Measurements from ENCODE around the gene DOK5. TPM values are rescaled to one million over a fixed set of nuclear protein-coding genes. Genes with fewer than 3 reads are reported as not detected.

DOK5 gene
- total RNA-seq, 1 donor from 2014 or later, result 236 TPM

GRCh38 chr20:54680439-54680838 lies 205.0 kb downstream of the DOK5 start:
- DNase-seq (ENCODE audit: low spot score in 2 of 2) (no peak), FAIRE-seq (no peak)

DNA sequence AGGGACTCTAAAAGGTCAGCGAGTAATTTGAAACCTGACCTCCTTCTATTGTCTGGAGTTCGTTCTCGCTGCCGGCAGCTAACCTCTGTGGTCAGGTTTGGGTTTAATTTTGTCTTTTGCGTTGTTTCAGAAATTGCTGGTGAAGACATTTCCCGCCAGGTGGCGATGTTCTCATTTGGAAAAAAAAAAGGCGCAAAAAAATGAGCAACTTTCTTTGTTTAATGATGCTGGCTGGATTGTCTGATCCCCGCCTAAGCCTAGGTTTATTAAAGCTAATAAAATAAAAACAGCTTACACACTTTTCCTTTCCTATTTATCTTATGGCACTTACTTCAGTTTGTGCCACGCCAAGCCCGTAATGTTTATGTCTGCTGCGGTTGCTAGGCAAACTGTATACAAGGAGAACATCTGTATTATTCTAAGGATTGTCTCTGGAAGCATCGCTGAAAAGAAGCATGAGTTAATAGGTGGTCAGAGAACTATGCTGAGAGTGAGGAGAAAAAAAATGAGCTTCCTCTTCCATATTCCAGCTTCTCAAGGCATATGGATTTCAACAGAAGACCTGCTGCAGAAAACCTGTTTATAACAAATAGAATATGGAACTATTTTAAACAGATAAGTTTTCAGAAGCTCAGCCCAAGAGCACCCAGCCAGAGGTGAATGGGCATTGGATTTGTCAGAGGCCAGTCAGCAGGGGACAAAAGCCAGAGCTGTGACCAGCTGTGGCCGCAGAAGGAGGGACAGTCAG lies 205.7 kb downstream of the DOK5 start:
- DNase-seq (ENCODE audit: low spot score in 2 of 2) (peak in 1 of 2 donors; percentile 12), FAIRE-seq (no peak)

GRCh38 chr20:54681869-54682268 lies 206.5 kb downstream of the DOK5 start:
- FAIRE-seq (no peak), DNase-seq (ENCODE audit: low spot score in 2 of 2) (no peak)

GRCh38 chr20:54688476-54688875 lies 213.1 kb downstream of the DOK5 start:
- FAIRE-seq (no peak), DNase-seq (ENCODE audit: low spot score in 2 of 2) (no peak)

DNA sequence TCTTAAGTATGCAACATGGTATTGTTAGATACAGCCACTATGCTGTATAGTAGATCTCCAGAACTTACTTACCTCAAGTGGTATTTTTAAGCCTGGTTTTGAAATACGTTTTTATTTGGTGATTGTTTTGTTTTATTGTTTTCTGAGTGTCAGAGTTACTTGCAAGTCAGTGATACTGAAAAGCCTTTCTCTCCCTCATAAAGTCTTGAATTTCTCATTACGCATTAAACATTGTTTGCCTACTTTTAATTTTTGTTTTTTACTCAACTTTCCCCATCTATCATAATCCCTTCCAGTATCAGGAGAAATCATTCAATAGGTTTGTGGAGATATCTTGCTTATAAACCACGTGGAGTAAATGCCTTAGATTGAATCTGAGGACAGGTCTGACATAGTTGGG lies 214.9 kb downstream of the DOK5 start:
- DNase-seq (ENCODE audit: low spot score in 2 of 2) (no peak), FAIRE-seq (no peak)

- FAIRE-seq (no peak), DNase-seq (ENCODE audit: low spot score in 2 of 2) (no peak)
Measured at GRCh38 chr20:54691327-54691726, 215.9 kb downstream of the DOK5 start.

DNA sequence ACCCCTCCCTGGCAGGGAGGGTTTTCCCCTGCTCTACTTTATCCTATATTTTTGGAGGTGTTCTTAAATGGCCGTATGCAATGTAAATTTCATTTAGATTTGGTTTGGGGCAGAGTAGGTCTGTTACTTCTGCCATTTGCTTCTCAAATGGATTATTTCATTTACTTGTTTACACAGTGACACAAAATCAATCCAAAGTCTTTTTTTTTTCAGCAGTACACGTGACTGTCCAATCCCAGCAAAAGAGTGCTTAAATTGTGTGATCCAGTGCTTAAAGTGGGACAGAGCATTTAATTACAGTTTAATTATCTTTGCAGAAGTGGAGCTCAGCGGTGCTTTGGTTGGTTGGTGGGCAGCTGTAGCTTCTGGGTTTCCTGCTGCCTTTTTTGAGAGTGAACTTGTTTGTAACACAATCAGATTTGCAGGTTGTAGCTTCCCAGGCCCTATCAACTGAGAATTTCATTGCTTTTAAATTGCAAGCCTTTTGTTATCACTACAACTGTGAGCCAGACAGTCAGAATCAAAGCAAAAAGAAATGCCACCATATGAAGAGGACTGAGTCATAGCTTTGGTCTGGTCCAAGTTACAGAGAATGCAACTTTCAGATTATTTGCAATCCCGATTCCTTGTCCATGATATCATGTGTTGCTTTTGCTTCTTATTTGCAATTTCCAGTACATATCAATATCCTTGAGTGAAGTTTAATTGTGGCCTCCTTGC lies 216.9 kb downstream of the DOK5 start:
- FAIRE-seq, result no peak
- DNase-seq (ENCODE audit: low spot score in 2 of 2), result no peak

DNA sequence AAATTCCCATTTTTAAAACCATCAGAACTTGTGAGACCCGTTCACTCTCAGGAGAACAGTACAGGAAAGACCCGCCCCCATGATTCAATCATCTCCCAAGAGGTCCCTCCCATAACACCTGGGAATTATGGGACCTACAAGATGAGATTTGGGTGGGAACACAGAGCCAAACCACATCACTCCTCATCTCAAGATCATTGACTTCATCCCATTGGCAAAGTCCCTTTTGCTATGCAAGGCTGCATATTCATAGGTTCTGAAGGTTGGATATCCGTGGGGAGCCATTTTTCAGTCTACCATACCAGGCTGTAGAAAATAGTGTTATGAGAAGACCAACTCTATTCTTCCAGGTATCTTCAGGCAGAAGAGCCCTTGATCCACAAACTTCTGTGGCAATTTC lies 219.1 kb downstream of the DOK5 start:
- FAIRE-seq (no peak), DNase-seq (ENCODE audit: low spot score in 2 of 2) (no peak)

GRCh38 chr20:54698373-54698772 lies 223.0 kb downstream of the DOK5 start:
- no peak for FAIRE-seq
- no peak for DNase-seq (ENCODE audit: low spot score in 2 of 2)
